NCI-H2107 (cell line): ENCODE measurements around the gene RUNDC3A.

ENCODE experiments used
- DNase-seq: peaks from one replicate; lab custom pipeline; 2025; lab: John Stamatoyannopoulos, UW

RUNDC3A gene

DNA sequence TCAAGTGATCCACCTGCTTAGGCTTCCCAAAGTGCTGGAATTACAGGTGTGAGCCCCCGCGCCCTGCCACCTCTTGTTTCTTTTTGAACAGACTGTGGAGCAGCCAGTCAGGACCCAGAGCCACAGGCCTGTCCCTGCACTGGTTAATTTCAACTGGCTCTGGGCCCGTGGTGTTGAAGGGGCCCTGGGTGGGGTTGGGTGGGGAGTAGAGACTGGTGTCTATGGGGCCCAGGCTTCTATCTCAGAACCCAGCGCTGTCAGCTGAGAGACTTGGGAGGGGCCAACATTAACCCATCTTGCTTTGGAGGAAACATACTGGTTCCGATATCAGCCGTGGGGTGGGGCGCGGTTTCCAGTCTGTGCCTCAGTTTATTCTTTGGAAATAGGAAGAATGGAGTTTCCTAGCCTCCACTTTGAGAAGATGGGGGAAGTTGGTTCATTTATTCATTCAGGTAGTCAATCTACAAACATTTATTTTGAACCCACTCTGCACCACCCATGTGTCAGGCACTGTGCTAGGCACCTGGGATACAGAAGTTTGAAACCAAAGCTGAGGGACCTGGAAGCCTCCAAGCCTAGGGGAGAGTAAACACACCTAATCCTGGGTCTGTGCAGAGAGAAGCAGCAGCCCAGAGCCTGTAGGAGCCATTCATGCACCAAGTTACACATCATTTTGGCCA, 24.9 kb upstream of the RUNDC3A start:
- DNase-seq = no peak

DNA sequence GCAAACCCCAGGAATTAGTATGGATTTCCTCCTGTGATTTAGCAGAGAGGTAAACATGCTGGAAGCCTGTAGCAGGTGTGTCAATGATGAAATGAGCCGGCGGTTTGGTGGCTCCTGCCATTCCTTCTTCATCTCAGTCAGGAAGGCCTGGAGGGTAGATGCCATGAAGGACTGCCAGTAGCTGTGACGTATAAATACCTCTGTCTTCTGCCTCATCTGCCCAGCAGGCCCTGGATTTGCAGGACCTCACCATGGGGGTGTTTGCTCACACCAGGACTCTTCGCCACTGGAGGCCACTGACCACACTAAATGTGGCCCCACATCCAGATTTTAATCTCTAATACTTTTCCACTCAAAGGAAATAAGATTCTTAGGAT, 24.4 kb upstream of the RUNDC3A start:
- no peak for DNase-seq

DNA sequence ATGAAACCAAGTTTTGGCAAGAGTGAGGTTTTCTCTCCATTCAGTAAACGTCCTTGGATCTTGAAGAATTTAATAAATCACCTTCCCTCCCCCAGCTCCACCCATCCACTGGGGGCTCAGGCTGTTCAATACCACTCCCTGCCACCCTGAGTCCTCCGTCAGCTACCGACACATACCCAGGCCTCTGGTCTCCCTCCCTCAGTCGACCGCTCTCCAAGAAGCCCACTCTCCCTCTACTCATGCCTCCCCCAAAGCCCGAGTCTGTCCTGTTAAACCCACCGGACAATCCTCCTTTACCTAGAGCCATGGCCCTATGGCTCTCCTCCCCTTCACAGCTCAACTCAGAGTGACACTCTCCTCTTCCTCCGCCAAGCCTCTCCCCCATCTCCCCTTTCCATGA, 20.8 kb upstream of the RUNDC3A start:
- DNase-seq = no peak

DNA sequence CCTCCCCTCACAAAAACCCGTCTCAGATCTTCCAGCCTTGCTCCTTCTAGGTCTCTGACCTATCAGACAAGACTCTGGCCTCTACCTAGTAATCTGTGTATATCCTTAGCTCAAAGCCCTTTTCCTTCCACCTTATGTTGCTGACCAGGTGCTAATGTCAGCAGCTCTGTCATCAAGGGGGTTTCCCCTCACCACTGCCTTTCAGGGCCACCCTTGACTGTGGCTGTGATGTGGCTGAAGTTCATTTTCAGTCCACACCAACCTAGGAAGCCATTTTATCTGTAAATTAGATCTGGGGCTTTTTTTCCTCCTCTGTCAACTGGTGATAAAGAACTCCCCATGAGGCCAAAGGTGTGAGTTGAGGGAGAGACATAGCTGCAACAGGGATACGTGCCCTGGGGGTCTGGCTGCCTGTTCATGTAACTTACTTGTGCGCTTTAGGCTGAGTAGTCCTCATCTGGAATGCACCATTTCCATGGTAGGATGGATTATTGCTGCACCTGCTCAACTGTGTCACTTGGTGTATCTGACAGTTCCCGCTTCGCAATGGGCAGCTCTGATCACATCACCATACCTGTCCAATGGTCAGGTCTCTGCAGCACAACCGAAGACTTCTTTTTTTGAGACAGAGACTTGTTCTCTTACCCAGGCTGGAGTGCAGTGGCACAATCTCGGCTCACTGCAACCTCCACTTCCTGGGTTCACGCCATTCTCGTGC, 14.7 kb upstream of the RUNDC3A start:
- no peak for DNase-seq

DNA sequence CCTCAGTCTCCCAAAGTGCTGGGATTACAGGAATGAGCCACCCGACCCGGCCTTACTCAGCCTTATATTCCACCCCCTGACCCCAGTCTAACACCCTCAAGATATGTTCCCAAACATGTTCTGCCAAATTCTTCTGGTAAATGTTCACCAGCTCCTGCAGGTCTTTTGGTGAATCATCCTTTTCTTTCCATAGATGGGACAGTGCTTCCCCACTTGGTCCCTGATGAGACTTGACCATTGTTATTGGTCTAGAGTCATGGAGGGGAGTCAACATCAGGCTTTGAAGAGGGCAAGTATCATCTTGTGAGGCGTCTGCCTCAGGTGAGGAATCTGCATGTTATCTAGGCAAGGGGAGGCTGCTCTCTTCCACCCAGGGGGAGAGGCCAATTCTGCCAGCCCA, 10.4 kb upstream of the RUNDC3A start:
- DNase-seq = no peak

DNA sequence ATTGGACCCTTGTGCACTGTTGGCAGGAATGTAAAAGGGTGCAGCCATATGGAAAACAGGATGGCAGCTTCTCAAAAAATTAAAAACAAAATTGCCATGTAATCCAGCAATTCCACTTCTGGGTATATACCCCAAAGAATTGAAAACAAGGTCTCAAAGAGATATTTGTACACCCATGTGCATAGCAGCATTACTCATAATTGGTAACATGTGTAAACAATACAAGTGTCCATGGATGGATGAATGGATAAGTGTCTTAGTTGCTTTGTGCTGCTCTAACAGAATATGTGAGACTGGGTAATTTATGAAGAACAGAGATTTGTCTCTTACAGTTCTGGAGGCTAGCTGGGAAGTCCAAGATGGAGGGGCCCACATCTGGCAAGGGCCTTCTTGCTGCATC, 3.8 kb upstream of the RUNDC3A start:
- DNase-seq = no peak

DNA sequence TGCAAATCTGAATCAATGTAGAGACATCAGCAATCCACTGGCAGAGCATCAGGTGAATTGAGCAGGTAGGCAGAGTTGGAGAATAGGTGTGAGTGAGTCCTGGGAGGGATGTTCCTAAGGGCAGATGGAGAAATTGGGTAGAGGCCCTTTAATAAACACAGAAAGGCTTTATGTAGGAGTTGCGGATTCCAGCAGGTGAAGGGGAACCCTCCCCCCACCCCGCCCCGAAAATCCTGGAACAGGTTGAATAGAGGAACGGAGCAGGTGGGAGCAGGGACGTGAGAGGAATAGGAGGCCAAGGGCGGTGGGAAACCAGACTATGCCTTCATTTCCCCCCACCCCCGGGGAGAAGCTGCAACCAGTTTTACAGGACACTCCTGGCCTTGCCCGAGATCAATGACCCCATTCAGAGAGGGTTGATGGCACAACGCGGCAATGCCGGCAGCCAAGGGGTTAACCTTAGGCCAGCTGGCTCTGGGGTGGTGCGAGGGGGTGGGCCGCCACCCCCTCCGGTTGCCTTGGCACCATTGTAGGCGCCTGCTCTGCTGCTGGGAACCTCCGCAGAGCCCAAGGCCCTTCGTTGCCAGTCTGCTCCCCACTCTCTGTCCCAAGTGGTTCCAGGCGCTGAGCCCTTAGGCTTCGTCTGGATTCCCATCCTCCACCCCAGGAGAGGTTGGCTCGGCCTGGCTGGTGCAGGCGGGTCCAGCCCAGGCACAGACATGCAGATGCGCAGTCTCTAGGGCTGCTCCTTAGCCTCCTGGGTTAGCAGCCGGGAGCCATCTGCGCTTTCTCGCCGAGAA, 814 bp upstream of the RUNDC3A start:
- no peak for DNase-seq

DNA sequence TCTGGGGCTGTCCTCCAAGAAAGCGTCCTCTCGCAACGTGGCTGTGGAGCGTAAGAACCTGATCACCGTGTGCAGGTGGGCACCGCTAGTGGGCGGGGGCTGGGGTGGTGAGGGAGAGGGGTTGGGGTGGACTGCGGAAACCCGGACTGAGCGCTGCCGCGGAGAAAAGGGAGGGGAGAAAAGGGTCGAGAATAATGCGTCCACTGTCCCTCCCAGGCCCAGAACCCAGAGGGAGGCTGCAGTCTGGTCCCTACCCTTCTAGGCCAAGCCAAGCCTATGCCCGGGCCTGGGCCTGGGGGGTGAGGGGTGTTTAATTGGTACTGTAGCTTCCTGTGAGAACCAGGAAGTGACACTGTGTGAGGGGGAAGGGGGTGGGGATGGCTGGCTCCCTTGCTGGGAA, 464 bp downstream of the RUNDC3A start:
- no peak for DNase-seq

DNA sequence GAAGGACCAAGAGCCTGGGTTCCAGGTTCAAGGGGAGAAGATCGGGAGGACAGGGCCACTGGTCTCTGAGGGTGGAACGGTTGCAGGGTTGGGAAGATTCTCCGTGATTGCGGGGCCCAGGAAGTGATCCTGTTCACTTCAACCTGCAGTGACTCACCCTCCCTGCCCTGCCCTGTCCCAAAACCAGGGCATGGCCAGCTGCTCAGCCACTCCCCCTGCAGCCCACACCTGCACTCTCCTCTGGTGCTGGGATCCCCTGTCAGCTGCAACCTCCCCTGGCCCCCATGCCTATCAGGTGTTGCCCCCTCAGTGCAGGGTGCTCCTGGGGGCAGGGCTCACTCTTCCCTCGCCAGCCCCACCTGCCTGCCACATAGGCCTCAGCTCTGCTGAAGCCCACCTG, 1.1 kb downstream of the RUNDC3A start:
- no peak for DNase-seq

DNA sequence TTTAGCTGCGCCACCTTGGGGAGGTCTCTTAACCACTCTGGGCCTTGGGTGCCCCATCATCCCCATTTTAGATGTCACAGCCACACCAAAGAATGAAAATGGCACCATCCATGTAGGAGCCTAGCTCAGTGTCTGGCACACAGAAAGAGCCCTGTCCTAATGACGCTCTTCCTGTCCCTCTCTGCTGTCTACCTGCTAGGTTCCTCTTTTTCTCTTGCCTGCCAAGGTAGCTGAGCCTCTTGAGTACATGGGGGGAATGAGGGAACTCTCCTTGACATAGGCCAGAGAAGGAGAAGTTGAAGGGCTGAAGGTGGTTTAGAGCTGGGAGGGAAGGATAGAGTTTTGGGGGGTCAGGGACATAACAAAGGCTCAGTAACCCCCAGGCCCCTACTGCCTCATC, 1.8 kb downstream of the RUNDC3A start:
- no peak for DNase-seq

DNA sequence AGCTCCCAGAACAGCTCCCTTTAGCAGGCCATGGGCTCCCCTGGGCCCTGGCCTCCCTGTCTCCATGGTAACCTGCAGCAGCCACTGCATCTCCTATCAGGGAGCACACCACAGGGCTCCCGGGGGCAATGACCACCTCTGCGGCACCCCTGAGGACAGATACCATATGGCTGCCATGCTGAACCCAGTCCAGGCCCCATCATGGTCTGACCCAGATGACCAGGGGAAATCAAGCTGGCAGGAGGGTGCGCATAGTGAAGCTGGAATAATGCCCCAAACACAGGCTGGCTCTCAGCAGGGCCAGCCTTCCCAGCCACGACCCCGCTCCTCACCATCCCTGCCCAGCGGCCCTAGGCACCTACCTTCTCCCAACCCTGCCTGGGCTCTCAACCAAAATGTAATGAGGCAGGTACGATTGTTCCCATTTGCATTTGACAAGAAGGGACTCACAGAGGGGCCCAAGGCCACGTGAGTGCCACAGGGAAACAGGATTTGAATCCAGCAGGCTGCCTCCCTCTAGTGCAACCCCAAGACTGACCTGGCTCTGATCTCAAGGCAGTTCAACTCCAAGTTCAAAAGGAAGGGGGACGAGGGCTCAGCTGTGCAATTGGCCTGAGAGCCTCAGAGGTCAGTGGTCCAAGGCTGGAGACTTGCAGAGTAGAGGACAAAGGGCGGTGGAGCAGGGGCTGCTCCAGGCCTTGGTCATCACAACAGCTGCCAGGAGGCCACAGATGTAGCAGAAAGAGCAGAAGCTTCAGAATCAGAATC, 2.4 kb downstream of the RUNDC3A start:
- DNase-seq = no peak

DNA sequence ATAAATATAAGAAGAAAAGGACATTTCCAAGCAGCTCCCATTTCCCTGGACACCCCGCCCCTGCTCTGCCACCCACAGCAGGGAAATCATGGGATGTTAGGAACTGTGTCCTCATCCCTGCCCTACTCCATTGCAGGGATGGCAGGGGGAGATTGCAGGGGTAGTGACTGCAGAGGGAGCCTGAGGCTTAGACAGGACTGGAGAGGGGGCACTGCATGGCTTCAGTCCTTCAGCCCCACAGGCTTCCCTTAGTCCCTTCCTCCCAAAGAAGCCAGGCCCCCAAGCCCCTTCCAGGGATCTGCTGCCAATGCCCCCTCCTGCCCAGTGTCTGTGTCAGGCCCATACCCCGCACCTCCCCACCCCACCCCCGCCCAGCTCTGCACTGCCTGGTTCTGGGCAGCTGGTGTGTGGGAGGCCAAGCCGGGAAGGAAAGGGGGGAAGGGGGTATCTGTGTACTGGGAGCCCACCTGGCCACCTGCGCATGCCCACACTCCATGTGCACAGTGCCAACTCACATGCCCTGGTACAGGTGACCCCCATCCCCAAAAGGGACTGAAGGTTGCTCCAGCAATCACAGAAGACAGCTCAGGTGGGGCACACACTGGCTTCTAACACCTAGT, 3.3 kb downstream of the RUNDC3A start:
- no peak for DNase-seq

DNA sequence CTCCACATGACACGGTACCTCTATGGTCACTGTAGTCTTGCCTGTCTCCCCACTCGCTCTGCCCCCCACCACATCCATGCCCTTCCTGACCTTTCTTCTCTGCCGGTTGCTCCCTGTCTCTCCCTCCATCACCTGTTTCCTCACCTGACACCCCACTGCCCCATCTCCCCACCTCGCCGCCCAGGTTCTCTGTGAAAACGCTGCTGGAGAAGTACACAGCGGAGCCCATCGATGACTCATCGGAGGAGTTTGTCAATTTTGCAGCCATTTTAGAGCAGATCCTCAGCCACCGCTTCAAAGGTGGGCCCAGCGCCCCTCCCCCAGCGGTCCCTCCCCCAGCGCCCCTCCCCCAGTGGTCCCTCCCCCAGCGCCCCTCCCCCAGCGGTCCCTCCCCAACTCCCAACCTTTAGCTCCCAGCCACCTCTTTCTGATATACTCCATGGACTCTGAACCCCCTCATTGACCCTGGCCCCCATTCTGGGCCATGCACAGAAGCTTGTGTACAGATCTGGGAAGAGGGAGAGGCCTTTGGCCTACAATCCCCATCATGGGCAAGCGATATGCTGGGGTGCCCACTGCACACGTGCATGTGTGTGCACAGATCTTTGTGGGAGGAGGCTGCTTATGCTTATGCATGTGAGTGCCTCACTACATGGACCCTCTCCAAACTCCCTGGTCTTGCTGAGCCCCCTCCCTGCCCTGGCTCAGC, 4.1 kb downstream of the RUNDC3A start:
- DNase-seq = no peak

DNA sequence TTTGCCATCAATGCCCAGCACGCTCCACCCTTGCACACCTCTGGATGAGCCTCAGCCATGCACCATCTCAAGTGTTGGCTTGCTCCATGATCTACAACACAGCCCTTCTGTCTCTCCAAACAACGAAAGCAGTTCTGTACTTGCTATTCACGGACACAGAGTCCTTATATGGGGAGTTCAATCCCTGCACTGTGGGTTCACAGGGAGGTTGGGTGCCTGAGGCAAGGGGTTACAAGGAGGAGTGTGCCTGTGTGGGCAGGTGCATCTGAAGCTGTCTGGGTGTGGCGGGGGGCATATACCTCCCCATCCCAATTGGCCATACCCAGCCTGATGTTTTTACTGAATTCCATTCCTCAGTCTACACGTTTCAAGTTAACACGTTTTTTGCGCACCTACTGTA, 5.6 kb downstream of the RUNDC3A start:
- DNase-seq = no peak

DNA sequence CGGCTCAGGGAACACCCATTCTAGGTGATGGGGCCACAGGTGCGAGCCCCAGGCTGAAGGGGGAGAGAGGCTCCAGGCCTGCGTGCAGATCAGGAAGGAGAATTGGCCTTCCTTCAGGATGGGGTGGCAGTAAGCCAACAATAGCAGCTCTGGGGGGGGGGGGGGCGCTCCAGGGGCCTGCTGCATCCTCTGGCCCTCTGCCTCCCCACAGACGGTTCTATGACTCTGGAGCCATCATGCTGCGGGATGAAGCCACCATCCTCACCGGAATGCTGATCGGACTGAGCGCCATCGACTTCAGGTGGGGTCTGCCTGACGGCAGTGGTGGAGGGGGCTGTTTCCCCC, 6.1 kb downstream of the RUNDC3A start:
- no peak for DNase-seq

DNA sequence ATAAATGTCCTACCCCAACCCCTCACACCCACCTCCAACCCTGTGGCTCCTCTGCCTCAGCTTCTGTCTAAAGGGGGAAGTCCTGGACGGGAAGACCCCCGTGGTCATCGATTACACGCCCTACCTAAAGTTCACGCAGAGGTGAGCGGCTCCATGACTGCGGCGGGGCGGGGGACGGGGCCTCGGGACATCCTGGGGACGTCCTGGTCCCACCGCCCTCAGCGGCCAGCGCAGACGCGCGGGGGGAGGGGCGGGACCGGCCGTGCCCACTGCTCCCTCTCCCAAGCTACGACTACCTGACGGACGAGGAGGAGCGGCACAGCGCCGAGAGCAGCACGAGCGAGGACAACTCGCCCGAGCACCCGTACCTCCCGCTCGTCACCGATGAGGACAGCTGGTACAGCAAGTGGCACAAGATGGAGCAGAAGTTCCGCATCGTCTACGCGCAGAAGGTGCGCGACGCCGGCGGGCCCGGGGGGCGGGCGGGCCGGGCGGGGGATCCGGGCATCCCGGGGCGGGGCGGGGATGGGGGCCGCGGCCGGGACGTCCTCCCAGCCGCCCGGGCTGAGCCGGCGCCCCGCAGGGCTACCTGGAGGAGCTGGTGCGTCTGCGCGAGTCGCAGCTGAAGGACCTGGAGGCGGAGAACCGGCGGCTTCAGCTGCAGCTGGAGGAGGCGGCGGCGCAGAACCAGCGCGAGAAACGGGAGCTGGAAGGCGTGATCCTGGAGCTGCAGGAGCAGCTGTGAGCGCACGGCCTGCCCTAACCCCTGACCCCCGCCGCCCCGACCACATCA, 6.7 kb downstream of the RUNDC3A start:
- DNase-seq = peak; percentile 54

DNA sequence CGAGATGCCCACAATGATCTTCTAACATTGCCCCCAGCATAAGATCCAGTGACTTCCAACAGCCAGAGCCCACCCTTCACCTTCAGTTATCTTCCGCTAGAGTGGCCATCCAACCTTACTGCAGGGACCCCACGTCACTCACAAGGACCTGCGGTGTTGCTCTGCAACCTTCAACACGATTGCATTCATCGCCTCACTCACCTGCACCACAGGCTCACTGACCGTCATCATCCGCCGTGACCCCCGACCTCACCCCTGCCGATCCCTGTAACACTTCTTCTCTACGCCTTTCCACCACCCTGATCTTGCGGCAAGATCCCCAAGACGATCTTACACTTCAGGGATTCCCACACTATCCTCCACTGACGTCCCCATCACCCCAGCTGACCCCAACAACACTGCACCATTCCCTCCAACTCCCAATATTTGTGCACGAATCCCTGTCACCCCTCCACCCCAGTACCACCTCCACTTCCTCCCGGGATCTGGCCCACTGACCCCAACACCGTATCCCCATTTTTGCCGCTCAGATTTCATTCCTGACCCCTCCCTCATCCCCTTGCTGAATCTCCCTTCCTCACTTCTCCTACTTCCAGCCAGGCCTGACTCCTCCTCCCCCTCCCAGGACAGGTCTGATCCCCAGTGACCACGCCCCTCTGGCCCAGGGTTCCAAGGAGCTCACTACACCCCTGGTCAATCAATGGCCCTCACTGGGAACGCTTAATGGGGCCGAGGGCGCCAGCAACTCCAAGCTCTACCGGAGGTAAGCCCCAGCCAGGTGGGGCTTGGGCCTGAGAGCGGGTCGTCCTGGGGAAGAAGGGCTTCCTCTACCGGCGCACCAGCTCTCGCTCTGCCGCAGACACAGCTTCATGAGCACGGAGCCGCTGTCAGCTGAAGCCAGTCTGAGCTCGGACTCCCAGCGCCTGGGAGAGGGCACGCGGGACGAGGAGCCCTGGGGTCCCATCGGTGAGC, 7.6 kb downstream of the RUNDC3A start:
- no peak for DNase-seq

DNA sequence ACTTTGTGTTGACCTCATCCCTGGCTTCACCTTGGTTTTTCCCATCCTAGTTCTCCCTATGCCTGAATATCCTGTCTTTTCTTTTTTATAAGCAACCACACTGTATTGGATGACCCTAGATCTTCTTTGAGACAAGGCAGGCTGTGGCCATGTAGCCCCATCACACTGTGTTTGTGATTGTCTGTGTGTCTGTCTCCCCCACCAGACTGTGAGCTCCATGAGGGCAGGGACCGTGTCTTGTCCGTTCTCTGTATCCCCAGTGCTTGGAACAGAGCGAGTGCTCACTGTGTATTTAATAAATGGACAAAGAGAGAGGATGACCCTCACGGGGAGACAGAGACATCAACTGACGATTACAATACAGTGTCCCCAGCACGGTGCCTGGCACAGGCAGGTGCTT, 9.1 kb downstream of the RUNDC3A start:
- no peak for DNase-seq
